Panc1 (cell line): ENCODE results near the gene ADGB. TPM values are rescaled to one million over a fixed set of nuclear protein-coding genes. Genes with fewer than 3 reads are reported as not detected.

Source experiments
- ATAC-seq: fragments of 200-7000 bp; cut with Tn5 transposase; 2 replicates; pipeline ENCODE4 v1.9.1; 2020; ENCODE audit warnings: mild to moderate bottlenecking, moderate library complexity
- BruUV-seq: library from RNA; stranded (reverse); fragments of 400-500 nt; replicated peaks from 2 replicates; lab custom pipeline; 2021; lab: Mats Ljungman, UMichigan
- CTCF ChIA-PET: fragments of 300-600 bp; sonication (Branson Sonifier 250); formaldehyde crosslinking; loops from one replicate; lab custom pipeline; 2022; ENCODE audit warnings: antibody characterized with exemption; lab: Charles Lee
- POLR2A ChIA-PET: fragments of 300-600 bp; sonication (Branson Sonifier 250); formaldehyde crosslinking; loops from one replicate; lab custom pipeline; 2022; ENCODE audit warnings: antibody characterized with exemption; lab: Charles Lee
- DNase-seq: peaks from one replicate; pipeline ENCODE4 v3.0.0-alpha.2; 2010; ENCODE audit warnings: low read depth, low spot score
- H3K27ac ChIP-seq: 2 replicates; pipeline ENCODE4 v1.5.1; 2011; ENCODE audit warnings: mild to moderate bottlenecking, low read length, inconsistent platforms
- H3K27me3 ChIP-seq: fragments of 200-500 bp; sonication (Bioruptor generic); 2 replicates; pipeline ENCODE4 v1.6.0; 2014; ENCODE audit warnings: low read length, inconsistent platforms; ENCODE audit not compliant: control insufficient read depth, insufficient read depth
- H3K36me3 ChIP-seq: fragments of 200-500 bp; sonication (Bioruptor generic); 2 replicates; pipeline ENCODE4 v1.5.1; 2014; ENCODE audit warnings: inconsistent platforms, mild to moderate bottlenecking, low read length, moderate library complexity; ENCODE audit not compliant: control insufficient read depth, insufficient read depth
- H3K4me1 ChIP-seq: 2 replicates; pipeline ENCODE4 v1.5.1; 2011; ENCODE audit warnings: inconsistent platforms, mild to moderate bottlenecking, low read length, moderate library complexity; ENCODE audit not compliant: control insufficient read depth, insufficient read depth
- H3K4me3 ChIP-seq, 2 experiments: 2 replicates each; pipeline ENCODE4 v1.5.1; 2011 to 2012; ENCODE audit warnings: low read depth in 2 of 2, low read length in 2 of 2, mild to moderate bottlenecking in 2 of 2, inconsistent platforms in 1 of 2, moderate library complexity in 1 of 2
- H3K9me3 ChIP-seq: fragments of 200-500 bp; sonication (Bioruptor generic); 2 replicates; pipeline ENCODE4 v1.5.1; 2014; ENCODE audit warnings: low read depth, mild to moderate bottlenecking, inconsistent platforms, low read length, moderate library complexity; ENCODE audit not compliant: control insufficient read depth, insufficient read depth
- POLR2AphosphoS5 ChIP-seq: IDR thresholded peaks from 2 replicates; pipeline ENCODE4 v1.6.1; 2012; ENCODE audit warnings: mild to moderate bottlenecking, low read depth, low read length, moderate library complexity
- REST ChIP-seq, 2 experiments: IDR thresholded peaks; 2 replicates each; pipeline ENCODE4 v1.6.1; 2011 to 2012; ENCODE audit warnings: low read depth in 2 of 2, control low read depth in 1 of 2, low read length in 1 of 2, mild to moderate bottlenecking in 1 of 2, moderate library complexity in 1 of 2; ENCODE audit not compliant: insufficient read depth in 1 of 2
- SIN3A ChIP-seq: IDR thresholded peaks from 2 replicates; pipeline ENCODE4 v1.6.1; 2012; ENCODE audit warnings: low read depth, mild to moderate bottlenecking, low read length, moderate library complexity, borderline replicate concordance; ENCODE audit not compliant: insufficient read depth
- TCF7L2 ChIP-seq: IDR thresholded peaks from 2 replicates; pipeline ENCODE4 v1.6.1; 2011; ENCODE audit warnings: mild to moderate bottlenecking, low read depth, low read length, inconsistent platforms
- in situ Hi-C: cut with HindIII; loops from 2 replicates; pipeline ENCODE4 v1.10.0; 2016; ENCODE audit warnings: low sequenced_read_pairs, low pct_unique_long_range_greater_than_20kb
- intact Hi-C: fragments of 100-400 bp; cut with micrococcal nuclease; formaldehyde crosslinking; loops from one replicate; pipeline ENCODE4 v1.10.0; 2022; ENCODE audit not compliant: unreplicated experiment
- total RNA-seq: library from RNA; stranded (reverse); gene quantifications from one replicate; pipeline ENCODE4 v1.2.1, GENCODE V29; 2021; ENCODE audit not compliant: unreplicated experiment
- TF ChIP-seq, protein P1 (sequence below): fragments of 450-650 bp; IDR thresholded peaks from 2 replicates; pipeline ENCODE4 v1.5.1; 2017; ENCODE audit warnings: mild to moderate bottlenecking

Gene ADGB
- total RNA-seq, 1 experiment from 2014 or later = not detected

- intact Hi-C loops = no loop called here
- no peaks in the 10 kb centered on the region for H3K9me3 ChIP-seq
- ATAC-seq (no peak), DNase-seq (no peak)
- no peaks in the 10 kb centered on the region for H3K4me1 ChIP-seq
- TF ChIP-seq TCF7L2 (no peak), POLR2AphosphoS5 (no peak), REST (IDR thresholded peaks at IDR 0.05; ENCODE audit: insufficient read depth in 1 of 2, low read depth in 2 of 2, low read length in 1 of 2) (no peak), SIN3A (no peak)
- TF ChIP-seq, protein P1, sequence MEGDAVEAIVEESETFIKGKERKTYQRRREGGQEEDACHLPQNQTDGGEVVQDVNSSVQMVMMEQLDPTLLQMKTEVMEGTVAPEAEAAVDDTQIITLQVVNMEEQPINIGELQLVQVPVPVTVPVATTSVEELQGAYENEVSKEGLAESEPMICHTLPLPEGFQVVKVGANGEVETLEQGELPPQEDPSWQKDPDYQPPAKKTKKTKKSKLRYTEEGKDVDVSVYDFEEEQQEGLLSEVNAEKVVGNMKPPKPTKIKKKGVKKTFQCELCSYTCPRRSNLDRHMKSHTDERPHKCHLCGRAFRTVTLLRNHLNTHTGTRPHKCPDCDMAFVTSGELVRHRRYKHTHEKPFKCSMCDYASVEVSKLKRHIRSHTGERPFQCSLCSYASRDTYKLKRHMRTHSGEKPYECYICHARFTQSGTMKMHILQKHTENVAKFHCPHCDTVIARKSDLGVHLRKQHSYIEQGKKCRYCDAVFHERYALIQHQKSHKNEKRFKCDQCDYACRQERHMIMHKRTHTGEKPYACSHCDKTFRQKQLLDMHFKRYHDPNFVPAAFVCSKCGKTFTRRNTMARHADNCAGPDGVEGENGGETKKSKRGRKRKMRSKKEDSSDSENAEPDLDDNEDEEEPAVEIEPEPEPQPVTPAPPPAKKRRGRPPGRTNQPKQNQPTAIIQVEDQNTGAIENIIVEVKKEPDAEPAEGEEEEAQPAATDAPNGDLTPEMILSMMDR = no peak
- no peaks in the 10 kb centered on the region for H3K36me3 ChIP-seq
- H3K4me3 ChIP-seq = no peak overlapping the region
- in situ Hi-C loops = no loop called here
- no peak overlapping the region for H3K27ac ChIP-seq
- POLR2A ChIA-PET = no interaction called here
- no TSS peak for BruUV-seq
- no peaks in the 10 kb centered on the region for H3K27me3 ChIP-seq
- CTCF ChIA-PET = no interaction called here
Measured at GRCh38 chr6:146642921-146643320, 44.1 kb downstream of the ADGB start.

GRCh38 chr6:146650799-146651481, 52.2 kb downstream of the ADGB start:
- Histone ChIP-seq H3K27ac (no peak overlapping the region), H3K4me1 (no peaks in the 10 kb centered on the region), H3K27me3 (no peaks in the 10 kb centered on the region), H3K36me3 (no peaks in the 10 kb centered on the region), H3K4me3 (no peak overlapping the region), H3K9me3 (no peaks in the 10 kb centered on the region)
- ATAC-seq = peak; percentile 34; the same call in 1 of the 2 replicates
- CTCF ChIA-PET = no interaction called here
- intact Hi-C loops = no loop called here
- in situ Hi-C loops = no loop called here
- no peak for DNase-seq
- POLR2A ChIA-PET = no interaction called here
- TF ChIP-seq POLR2AphosphoS5 (no peak), SIN3A (no peak), TCF7L2 (no peak), REST (IDR thresholded peaks at IDR 0.05; ENCODE audit: insufficient read depth in 1 of 2, low read depth in 2 of 2, low read length in 1 of 2) (no peak)
- TF ChIP-seq, protein P1 = no peak
- BruUV-seq = no TSS peak
